ENCODE results near the gene SYT4. TPM values are rescaled to one million over a fixed set of nuclear protein-coding genes. Genes with fewer than 3 reads are reported as not detected.

Gene SYT4
- total RNA-seq, 1 experiment from 2014 or later, result not detected

DNA sequence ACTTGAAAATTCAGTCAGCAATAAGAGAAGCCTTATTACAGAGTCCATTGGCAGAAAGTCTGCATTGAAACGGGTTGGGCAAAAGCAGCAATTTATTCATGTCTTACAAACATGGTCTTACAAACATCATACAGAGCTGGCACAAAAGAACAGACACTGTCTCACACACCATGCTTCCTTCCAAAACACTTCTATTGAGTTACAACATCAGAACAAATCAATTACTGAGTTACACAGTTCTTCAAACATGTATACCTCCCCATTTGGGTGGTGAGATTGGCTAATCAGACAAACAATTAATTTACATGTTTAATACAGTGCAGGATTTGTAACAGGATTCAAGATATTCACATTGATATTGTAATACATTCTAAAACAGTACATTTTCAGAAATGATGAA lies 9.5 kb downstream of the SYT4 start:
- Histone ChIP-seq H3K9me3 (replicated peaks) (no peaks in the 10 kb centered on the region; the same call in 1 of the 2 replicates), H3K4me3 (no peak overlapping the region), H3K27ac (no peak overlapping the region), H3K36me3 (no peaks in the 10 kb centered on the region), H3K4me1 (replicated peaks) (no peaks in the 10 kb centered on the region), H3K27me3 (replicated peaks) (no peaks in the 10 kb centered on the region)
- no peak for DNase-seq (ENCODE audit: low read depth in 1 of 2, low spot score in 2 of 2)

- no peaks in the 10 kb centered on the region for H3K4me1 ChIP-seq (replicated peaks)
- DNase-seq (ENCODE audit: low read depth in 1 of 2, low spot score in 2 of 2), result no peak
- H3K4me3 ChIP-seq, result no peak overlapping the region
- no peak overlapping the region for H3K27ac ChIP-seq
- no peaks in the 10 kb centered on the region for H3K27me3 ChIP-seq (replicated peaks)
- no peaks in the 10 kb centered on the region; the same call in 1 of the 2 replicates for H3K9me3 ChIP-seq (replicated peaks)
- H3K36me3 ChIP-seq, result no peaks in the 10 kb centered on the region
These were observed 11.8 kb downstream of the SYT4 start for GRCh38 chr18:43265465-43265864.

DNA sequence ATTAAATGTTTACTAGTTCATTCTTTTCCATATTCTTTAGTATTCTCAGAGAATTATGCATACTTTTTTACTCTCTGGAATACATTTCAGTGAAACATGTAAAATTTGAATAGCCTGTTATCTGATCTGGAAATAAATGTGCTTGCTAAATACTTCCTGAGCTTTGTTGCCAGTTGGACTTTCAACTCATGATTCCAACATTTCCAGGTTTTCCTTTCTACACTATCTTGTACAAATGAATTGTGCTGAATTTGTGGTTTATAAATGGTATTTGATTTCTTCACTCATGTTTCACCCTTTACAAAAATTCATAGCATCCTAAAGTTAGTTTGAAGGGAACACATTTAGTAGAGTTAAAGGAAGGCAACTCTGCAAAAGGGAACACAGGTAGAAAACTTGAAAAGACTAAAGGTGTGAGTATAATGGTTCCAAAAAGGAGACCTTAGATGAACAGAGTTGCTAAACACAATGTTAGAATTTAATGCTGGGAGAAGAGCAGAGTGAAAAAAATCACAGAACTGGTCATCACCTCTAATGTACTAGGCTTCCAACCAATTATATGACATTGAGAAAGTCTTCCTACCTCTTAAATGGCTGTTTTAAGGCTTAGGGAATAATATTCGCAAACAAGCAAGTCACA lies 28.6 kb downstream of the SYT4 start:
- Histone ChIP-seq H3K9me3 (replicated peaks) (no peaks in the 10 kb centered on the region), H3K27ac (no peak overlapping the region), H3K4me1 (replicated peaks) (no peaks in the 10 kb centered on the region), H3K4me3 (no peak overlapping the region), H3K36me3 (no peaks in the 10 kb centered on the region), H3K27me3 (replicated peaks) (no peaks in the 10 kb centered on the region)
- DNase-seq (ENCODE audit: low read depth in 1 of 2, low spot score in 2 of 2), result no peak

- no peaks in the 10 kb centered on the region for H3K36me3 ChIP-seq
- DNase-seq (ENCODE audit: low read depth in 1 of 2, low spot score in 2 of 2), result no peak
- H3K4me1 ChIP-seq (replicated peaks), result no peaks in the 10 kb centered on the region
- H3K27ac ChIP-seq, result no peak overlapping the region
- H3K9me3 ChIP-seq (replicated peaks), result no peaks in the 10 kb centered on the region
- H3K4me3 ChIP-seq, result no peak overlapping the region
- no peaks in the 10 kb centered on the region for H3K27me3 ChIP-seq (replicated peaks)
These were observed 29.3 kb downstream of the SYT4 start for GRCh38 chr18:43247944-43248343.

- Histone ChIP-seq H3K4me1 (replicated peaks) (no peaks in the 10 kb centered on the region), H3K9me3 (replicated peaks) (no peaks in the 10 kb centered on the region), H3K27me3 (replicated peaks) (no peaks in the 10 kb centered on the region), H3K27ac (no peak overlapping the region), H3K36me3 (no peaks in the 10 kb centered on the region), H3K4me3 (no peak overlapping the region)
- no peak for DNase-seq (ENCODE audit: low read depth in 1 of 2, low spot score in 2 of 2)
These were observed 38.9 kb downstream of the SYT4 start for GRCh38 chr18:43238429-43238828.

- H3K4me3 ChIP-seq, result no peak overlapping the region
- H3K36me3 ChIP-seq, result no peaks in the 10 kb centered on the region
- no peak for DNase-seq (ENCODE audit: low read depth in 1 of 2, low spot score in 2 of 2)
- H3K4me1 ChIP-seq (replicated peaks), result no peaks in the 10 kb centered on the region
- no peak overlapping the region for H3K27ac ChIP-seq
- H3K27me3 ChIP-seq (replicated peaks), result no peaks in the 10 kb centered on the region
- no peaks in the 10 kb centered on the region for H3K9me3 ChIP-seq (replicated peaks)
These were observed 40.4 kb downstream of the SYT4 start for GRCh38 chr18:43236921-43237320.

DNA sequence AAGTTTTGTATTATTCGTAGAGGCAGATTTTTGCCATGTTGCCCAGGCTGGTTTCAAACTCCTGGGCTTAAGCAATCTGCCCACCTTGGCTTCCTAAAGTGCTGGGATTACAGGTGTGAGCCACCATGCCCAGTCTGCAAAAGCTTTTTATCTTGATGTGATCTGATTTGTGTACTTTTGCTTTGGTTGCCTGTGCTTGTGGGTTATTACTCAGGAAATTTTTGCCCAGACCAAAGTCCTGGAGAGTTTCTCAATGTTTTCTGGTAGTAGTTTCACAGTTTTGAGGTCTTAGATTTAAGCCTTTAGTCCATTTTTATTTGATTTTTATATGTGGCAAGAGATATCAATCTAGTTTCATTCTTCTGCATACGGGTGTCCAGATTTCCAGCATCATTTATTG lies 42.4 kb downstream of the SYT4 start:
- Histone ChIP-seq H3K27me3 (replicated peaks) (no peaks in the 10 kb centered on the region), H3K36me3 (no peaks in the 10 kb centered on the region), H3K4me3 (no peak overlapping the region), H3K4me1 (replicated peaks) (no peaks in the 10 kb centered on the region), H3K27ac (no peak overlapping the region), H3K9me3 (replicated peaks) (no peaks in the 10 kb centered on the region)
- DNase-seq (ENCODE audit: low read depth in 1 of 2, low spot score in 2 of 2), result no peak

DNA sequence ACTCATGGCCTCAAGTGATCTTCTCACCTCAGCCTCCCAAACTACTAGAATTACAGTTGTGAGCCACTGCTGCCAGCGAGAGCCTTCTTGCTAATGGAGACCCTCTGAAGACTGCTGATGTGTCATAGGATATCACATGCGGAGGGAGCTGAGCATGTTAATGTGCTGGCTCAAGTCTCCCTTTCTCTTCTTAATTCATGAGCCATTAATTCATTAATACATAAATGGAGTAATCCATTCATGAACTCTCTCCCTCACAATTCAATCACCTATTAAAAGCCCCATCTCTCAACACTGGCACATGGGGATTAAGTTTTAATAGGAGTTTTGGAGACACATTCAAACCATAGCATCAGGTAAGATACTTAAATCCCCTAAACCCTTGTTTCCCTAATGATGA lies 54.8 kb downstream of the SYT4 start:
- Histone ChIP-seq H3K4me1 (replicated peaks) (no peaks in the 10 kb centered on the region), H3K27ac (no peak overlapping the region), H3K9me3 (replicated peaks) (no peaks in the 10 kb centered on the region), H3K4me3 (no peak overlapping the region), H3K36me3 (no peaks in the 10 kb centered on the region), H3K27me3 (replicated peaks) (no peaks in the 10 kb centered on the region; the same call in 1 of the 2 replicates)
- DNase-seq (ENCODE audit: low read depth in 1 of 2, low spot score in 2 of 2), result no peak

- Histone ChIP-seq H3K27me3 (replicated peaks) (no peaks in the 10 kb centered on the region; the same call in 1 of the 2 replicates), H3K36me3 (no peaks in the 10 kb centered on the region)
- DNase-seq (ENCODE audit: low read depth in 1 of 2, low spot score in 2 of 2), result no peak
These were observed 56.6 kb downstream of the SYT4 start for GRCh38 chr18:43220691-43221090.

More at GRCh38 chr18:43220691-43221090, 56.6 kb downstream of the SYT4 start:
- no peaks in the 10 kb centered on the region for H3K9me3 ChIP-seq (replicated peaks)
- no peaks in the 10 kb centered on the region for H3K4me1 ChIP-seq (replicated peaks)
- H3K27ac ChIP-seq, result no peak overlapping the region
- no peak overlapping the region for H3K4me3 ChIP-seq

Other genes with a start within 250 kb of the SYT4 start
- gene RIT2, start 161.8 kb downstream of the SYT4 start, total RNA-seq (2014; rRNA removed; shearing (Covaris generic)), result not detected in 2 replicates

All from SJSA1 (cell line).